IPS-15b (cell line): Measurements from ENCODE around the gene THSD7B.

Source experiments
- H3K27me3 ChIP-seq: one replicate; pipeline ENCODE4 v1.6.1; 2013; ENCODE audit warnings: low read length; ENCODE audit not compliant: control insufficient read depth, insufficient read depth
- H3K36me3 ChIP-seq: one replicate; pipeline ENCODE4 v1.6.1; 2013; ENCODE audit warnings: low read length; ENCODE audit not compliant: control insufficient read depth, insufficient read depth
- H3K4me1 ChIP-seq: one replicate; pipeline ENCODE4 v1.6.1; 2013; ENCODE audit warnings: mild to moderate bottlenecking, low read length; ENCODE audit not compliant: control insufficient read depth, insufficient read depth
- H3K4me3 ChIP-seq: one replicate; pipeline ENCODE4 v1.5.1; 2013; ENCODE audit warnings: low read depth, low read length
- H3K9ac ChIP-seq: one replicate; pipeline ENCODE4 v1.6.1; 2013; ENCODE audit warnings: low read depth, mild to moderate bottlenecking, low read length
- H3K9me3 ChIP-seq: one replicate; pipeline ENCODE4 v1.6.1; 2013; ENCODE audit warnings: mild to moderate bottlenecking, low read length; ENCODE audit not compliant: control insufficient read depth, insufficient read depth

Gene THSD7B

DNA sequence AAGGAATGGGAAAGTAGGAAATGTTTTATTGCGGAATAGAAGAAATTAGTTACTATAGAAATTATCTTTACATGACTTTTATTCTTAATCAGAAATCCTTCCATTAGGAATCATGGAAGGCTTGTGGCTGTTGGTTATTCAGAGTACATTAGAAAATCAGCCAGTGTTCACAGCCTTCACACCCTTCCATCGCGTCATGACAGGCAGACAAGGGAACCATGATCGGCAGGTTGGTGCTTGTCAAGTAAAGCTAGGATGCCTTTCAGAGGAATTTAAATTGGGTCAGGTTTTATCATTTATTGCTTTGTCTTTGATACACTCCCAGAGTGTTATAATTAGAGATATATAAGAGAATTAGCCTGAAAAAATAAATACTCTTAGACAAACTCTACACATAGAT, 400.6 kb downstream of the THSD7B start:
- no peaks in the 10 kb centered on the region for H3K27me3 ChIP-seq
- no peak overlapping the region for H3K9ac ChIP-seq
- H3K4me1 ChIP-seq, result no peaks in the 10 kb centered on the region
- no peak overlapping the region for H3K4me3 ChIP-seq
- no peaks in the 10 kb centered on the region for H3K36me3 ChIP-seq
- no peaks in the 10 kb centered on the region for H3K9me3 ChIP-seq

DNA sequence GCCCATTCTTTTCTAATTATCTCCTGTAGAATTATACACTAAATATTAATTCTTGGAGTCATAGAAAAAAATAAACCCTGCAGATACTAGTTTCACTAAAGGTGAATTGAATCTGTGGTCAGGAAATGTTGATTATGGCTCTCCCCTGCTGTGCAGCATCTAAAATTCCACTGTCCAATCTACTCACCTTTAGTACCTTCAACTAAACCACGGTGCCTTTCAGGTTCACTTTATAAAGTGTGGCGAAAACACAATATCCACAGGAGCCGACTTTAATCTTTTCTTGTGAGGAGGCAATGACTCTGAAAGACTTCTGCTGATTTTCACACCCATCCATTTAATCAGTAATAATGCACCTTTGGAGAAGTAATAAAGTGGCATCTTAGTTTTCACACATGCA, 402.3 kb downstream of the THSD7B start:
- no peak overlapping the region for H3K4me3 ChIP-seq
- no peaks in the 10 kb centered on the region for H3K4me1 ChIP-seq
- H3K36me3 ChIP-seq, result no peaks in the 10 kb centered on the region
- no peaks in the 10 kb centered on the region for H3K27me3 ChIP-seq
- no peaks in the 10 kb centered on the region for H3K9me3 ChIP-seq
- H3K9ac ChIP-seq, result no peak overlapping the region

DNA sequence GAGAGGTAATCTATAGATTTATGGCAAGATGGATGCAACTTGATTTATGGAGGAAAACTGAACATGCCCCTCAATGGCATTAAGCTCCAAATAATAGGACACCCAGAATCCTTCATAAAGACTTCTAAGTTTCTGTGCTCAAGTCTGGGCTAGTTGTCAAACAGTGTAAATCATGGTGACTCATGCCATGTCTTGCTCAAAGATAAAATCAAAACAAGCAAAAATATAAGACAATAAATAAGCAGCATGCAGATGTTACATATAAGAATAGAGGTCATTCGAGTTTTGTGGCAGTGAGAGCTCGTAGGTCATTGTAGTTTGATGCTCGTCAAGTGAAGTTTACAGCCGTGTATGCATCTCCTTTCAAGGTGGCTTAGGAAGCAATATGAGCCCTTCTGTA, 403.2 kb downstream of the THSD7B start:
- Histone ChIP-seq H3K9ac (no peak overlapping the region), H3K4me3 (no peak overlapping the region), H3K4me1 (no peaks in the 10 kb centered on the region), H3K9me3 (no peaks in the 10 kb centered on the region), H3K36me3 (no peaks in the 10 kb centered on the region), H3K27me3 (no peaks in the 10 kb centered on the region)

DNA sequence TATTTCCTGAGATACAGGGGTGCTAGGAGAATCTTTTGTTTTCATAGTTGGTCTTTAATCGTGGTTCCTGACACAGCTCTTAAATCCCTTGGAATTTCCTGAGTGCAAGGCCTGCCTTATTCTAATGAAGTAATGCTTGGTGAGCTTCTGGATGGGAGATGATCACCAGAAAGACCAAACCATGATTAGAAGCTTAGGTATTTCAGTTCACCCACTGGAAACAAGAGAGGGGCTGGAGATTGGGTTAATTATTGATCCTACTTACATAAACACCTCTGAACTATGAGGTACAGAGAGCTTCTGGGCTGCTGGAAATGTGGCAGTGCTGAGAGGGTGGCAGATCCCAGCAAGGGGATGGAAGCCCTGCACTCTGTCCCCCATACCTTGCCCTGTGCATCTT, 406.8 kb downstream of the THSD7B start:
- Histone ChIP-seq H3K27me3 (no peaks in the 10 kb centered on the region), H3K9ac (no peak overlapping the region), H3K9me3 (no peaks in the 10 kb centered on the region), H3K36me3 (no peaks in the 10 kb centered on the region), H3K4me1 (no peaks in the 10 kb centered on the region), H3K4me3 (no peak overlapping the region)

DNA sequence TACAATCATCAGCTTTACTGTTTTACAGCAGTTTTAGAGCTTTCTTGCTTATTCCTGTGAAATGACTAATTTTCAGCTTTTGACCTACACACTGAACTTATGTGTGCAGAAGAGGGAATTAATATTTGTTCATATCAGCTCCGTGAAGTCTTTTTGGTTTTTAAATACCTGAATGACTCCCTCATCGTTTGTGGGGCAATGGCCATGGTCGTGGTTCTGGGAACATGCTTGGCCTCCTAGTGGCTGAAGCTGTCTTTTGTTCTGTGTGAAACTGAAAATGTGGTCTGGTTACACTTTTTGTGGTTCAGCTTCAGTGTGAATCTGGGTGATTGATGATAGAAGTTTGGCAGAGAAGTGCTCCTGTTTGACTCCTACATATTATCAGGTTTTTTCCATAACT, 408.1 kb downstream of the THSD7B start:
- Histone ChIP-seq H3K9ac (no peak overlapping the region), H3K27me3 (no peaks in the 10 kb centered on the region), H3K4me3 (no peak overlapping the region), H3K36me3 (no peaks in the 10 kb centered on the region), H3K9me3 (no peaks in the 10 kb centered on the region), H3K4me1 (peaks cover 3% of the 10 kb centered on the region)

DNA sequence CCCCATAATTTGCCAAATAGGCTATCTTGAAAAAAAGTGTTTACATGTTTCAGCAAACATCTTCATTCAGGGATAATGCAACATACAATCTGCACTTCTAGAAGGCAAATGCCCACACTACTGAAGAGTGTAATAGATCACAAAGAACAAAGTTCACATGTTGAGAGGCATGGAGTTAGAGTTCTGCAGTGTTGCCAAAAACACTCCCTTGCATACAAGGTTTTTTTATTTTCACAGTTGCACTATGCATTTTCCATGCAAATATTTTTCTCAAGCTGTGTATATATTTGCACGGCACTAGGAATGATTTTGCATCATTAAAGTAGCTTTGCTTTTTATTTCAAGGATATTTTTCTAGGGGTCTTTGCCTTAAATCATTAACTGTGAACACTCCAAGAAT, 409.9 kb downstream of the THSD7B start:
- H3K9ac ChIP-seq, result no peak overlapping the region
- H3K9me3 ChIP-seq, result no peaks in the 10 kb centered on the region
- no peaks in the 10 kb centered on the region for H3K27me3 ChIP-seq
- H3K36me3 ChIP-seq, result no peaks in the 10 kb centered on the region
- H3K4me1 ChIP-seq, result peaks cover 5% of the 10 kb centered on the region
- no peak overlapping the region for H3K4me3 ChIP-seq

DNA sequence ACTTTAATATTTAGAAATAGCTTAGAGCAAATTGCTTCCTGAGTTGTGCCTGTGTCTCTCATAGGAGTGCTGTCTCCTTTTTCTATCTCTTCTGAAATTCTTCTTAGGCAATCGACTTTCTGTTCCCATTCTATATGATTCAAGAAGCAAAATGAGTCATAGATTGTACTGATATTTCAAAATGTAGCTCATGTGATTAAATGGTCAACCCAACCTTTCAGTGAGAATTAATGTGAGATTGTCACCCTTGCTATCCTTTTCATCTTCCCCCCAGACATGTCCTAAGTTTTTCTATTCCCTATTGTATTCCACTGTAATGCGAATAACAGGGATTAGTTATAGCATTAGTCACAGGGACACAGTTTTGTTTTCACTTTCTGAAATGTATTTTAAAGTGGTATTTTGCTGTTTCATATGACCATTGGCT, 413.6 kb downstream of the THSD7B start:
- H3K4me1 ChIP-seq, result peaks cover 5% of the 10 kb centered on the region
- no peaks in the 10 kb centered on the region for H3K9me3 ChIP-seq
- no peaks in the 10 kb centered on the region for H3K36me3 ChIP-seq
- no peak overlapping the region for H3K4me3 ChIP-seq
- H3K27me3 ChIP-seq, result no peaks in the 10 kb centered on the region
- H3K9ac ChIP-seq, result no peak overlapping the region

DNA sequence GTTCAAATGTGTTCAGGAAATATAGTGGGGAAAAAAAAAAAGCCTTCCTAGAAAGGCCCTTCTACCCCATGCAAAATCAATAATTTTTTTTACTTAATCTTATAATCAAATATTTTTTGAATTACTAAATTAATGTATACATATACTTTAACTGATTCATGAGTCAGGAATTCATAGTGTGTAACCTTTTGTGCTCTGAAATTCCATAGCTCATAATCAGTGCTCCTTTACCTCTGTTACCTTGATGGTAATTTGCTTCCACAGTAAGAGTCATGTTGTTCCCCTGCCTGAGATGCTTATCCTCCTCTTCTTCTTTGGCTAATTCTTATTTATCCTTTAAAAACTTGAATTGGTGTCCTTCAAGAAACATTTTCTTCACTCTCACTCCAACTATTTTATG, 414.2 kb downstream of the THSD7B start:
- Histone ChIP-seq H3K4me3 (no peak overlapping the region), H3K9ac (no peak overlapping the region), H3K9me3 (no peaks in the 10 kb centered on the region), H3K27me3 (no peaks in the 10 kb centered on the region), H3K4me1 (peaks cover 5% of the 10 kb centered on the region), H3K36me3 (no peaks in the 10 kb centered on the region)

DNA sequence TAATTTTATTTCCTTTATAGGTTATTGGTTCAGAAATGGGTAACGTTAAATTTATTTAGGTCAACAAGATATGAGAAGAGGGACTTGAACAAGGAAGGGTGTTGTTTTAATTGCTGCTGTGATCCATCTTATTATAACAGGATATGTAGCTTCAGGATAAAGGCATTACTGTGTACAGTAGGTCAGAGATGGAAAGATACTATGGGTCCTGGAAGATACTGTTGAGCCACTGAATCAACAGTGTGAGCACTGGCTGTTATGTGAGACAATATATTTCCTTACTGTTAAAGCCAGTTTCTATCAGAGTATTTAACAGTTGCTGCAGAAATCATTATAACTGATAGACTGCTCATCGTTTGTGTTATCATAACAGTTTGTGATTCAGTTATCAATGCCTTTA, 414.7 kb downstream of the THSD7B start:
- Histone ChIP-seq H3K4me1 (peaks cover 5% of the 10 kb centered on the region), H3K36me3 (no peaks in the 10 kb centered on the region), H3K4me3 (no peak overlapping the region), H3K27me3 (no peaks in the 10 kb centered on the region), H3K9me3 (no peaks in the 10 kb centered on the region), H3K9ac (no peak overlapping the region)

DNA sequence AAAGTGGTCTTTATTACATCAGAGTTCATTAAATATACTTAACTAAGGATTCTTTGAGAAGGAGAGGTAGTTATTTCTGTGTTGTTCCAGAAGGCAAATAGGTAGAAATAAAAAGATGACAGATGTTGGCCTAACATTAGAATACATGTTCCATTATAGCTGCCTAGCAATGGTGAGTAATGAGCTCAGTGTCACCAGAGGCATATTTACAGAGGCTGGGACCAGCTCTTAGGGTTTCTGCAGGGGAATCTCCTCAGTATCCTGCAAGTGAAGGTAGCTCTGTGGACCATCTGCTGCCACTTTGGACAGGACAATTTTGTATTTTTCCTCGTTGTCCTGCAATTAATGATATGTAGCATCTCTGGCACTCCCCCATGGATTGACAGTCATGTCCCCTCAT, 416.0 kb downstream of the THSD7B start:
- Histone ChIP-seq H3K9me3 (no peaks in the 10 kb centered on the region), H3K27me3 (no peaks in the 10 kb centered on the region), H3K36me3 (no peaks in the 10 kb centered on the region), H3K9ac (no peak overlapping the region), H3K4me1 (peaks cover 5% of the 10 kb centered on the region), H3K4me3 (no peak overlapping the region)

DNA sequence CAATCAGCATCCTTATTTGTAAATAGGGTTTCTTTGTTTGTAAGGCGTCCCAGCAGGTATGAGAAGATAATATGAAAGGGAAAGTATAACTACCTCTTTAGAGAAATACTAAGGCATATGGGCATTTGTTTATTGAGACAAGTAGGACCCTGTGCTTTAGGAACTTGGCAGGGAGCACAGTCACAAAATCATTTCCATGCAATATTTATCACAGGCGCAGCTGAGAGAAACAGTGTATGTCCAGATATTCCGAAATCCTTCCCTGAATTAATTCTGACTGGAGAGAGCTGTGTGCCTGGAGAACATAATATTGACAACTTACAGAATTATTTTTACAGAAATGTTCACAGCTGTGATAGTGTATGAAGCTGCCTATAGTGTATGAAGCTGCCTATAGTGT, 416.7 kb downstream of the THSD7B start:
- H3K9ac ChIP-seq, result no peak overlapping the region

DNA sequence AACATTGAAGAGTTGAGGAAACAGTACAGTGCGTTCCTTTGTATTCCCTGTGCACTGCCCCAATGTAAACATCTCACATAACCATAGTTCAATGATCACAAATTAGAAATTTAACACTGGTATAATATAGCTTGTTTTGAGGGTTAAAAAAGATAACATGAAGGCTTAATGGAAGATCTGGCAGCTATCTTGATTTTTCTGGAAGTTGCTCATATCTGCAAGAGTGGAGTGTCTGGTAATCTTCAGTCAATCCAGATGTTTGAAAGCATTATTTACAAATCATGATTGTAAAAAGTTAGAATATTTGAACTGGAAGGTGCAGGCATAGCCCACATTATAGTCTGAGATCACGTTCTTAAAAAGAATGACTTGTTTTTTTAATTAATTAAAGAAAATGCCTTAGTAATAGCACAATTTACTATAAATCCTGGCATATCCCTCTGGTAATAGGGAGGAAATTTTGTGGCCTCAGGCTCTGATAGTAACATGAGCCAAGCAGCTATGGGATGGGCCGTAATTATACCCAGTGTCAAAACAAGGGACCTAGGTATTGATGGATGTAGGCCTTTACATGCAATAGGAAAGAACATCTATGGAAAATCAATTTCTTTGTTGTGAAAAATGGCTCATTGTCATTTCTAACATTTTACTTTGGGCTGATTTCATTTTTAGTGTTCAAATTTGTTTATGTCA, 418.0 kb downstream of the THSD7B start:
- Histone ChIP-seq H3K9ac (no peak overlapping the region), H3K4me3 (no peak overlapping the region), H3K4me1 (peaks cover 3% of the 10 kb centered on the region), H3K9me3 (no peaks in the 10 kb centered on the region), H3K36me3 (no peaks in the 10 kb centered on the region), H3K27me3 (no peaks in the 10 kb centered on the region)

More for the DNA sequence above, 416.7 kb downstream of the THSD7B start:
- Histone ChIP-seq H3K4me1 (peaks cover 5% of the 10 kb centered on the region), H3K4me3 (no peak overlapping the region), H3K9me3 (no peaks in the 10 kb centered on the region), H3K27me3 (no peaks in the 10 kb centered on the region), H3K36me3 (no peaks in the 10 kb centered on the region)
